Measurements from ENCODE around the gene DEPDC1.

Gene DEPDC1

DNA sequence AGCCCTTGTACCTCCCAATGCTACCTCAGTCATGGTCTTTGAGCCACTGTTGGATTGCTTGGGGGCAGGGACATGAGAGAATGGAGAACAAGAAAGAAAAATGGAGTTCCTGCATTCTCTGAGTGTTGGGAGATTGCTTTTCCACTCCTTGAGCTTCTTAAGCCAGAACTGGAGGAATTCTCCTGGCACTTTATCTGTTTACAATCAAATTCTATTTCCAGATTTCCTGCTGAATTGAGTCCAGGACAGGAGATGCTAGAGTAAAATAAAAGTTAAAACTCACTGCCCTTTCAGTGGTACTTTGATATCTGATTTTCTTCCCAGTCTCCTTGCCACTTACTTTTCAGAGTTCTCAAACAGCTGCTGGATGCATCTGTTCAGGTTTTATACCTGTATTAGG lies 24.4 kb upstream of the DEPDC1 start:
- H3K4me3 ChIP-seq (ENCODE audit: control insufficient read depth, low read depth, low read length), result no peak overlapping the region
- no peak for DNase-seq (ENCODE audit: low read depth)
- TF ChIP-seq, protein P1, sequence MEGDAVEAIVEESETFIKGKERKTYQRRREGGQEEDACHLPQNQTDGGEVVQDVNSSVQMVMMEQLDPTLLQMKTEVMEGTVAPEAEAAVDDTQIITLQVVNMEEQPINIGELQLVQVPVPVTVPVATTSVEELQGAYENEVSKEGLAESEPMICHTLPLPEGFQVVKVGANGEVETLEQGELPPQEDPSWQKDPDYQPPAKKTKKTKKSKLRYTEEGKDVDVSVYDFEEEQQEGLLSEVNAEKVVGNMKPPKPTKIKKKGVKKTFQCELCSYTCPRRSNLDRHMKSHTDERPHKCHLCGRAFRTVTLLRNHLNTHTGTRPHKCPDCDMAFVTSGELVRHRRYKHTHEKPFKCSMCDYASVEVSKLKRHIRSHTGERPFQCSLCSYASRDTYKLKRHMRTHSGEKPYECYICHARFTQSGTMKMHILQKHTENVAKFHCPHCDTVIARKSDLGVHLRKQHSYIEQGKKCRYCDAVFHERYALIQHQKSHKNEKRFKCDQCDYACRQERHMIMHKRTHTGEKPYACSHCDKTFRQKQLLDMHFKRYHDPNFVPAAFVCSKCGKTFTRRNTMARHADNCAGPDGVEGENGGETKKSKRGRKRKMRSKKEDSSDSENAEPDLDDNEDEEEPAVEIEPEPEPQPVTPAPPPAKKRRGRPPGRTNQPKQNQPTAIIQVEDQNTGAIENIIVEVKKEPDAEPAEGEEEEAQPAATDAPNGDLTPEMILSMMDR (conservative IDR thresholded peaks at IDR 0.05; ENCODE audit: control insufficient read depth, insufficient read depth, low read depth, low read length), result no peak

GRCh38 chr1:68516066-68516465 lies 19.2 kb upstream of the DEPDC1 start:
- no peak overlapping the region for H3K4me3 ChIP-seq (ENCODE audit: control insufficient read depth, low read depth, low read length)
- peak; percentile 21 for DNase-seq (ENCODE audit: low read depth)
- TF ChIP-seq, protein P1 (conservative IDR thresholded peaks at IDR 0.05; ENCODE audit: control insufficient read depth, insufficient read depth, low read depth, low read length), result no peak

DNA sequence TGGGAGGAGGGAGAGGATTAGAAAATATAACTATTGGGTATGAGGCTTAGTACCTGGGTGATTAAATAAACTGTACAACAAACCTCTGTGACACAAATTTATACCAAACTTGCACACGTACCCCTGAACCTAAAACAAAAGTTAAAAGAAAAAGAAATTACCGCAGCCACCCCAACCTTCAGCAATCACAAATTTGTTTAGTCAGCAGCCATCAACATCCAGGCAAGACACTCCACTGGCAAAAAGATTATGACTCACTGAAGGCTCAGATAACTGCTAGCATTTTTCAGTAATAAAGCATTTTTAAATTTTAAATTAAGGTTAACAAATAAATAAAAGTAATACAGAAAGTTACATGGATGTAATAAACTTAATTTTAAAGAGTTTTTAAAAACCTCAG lies 14.4 kb upstream of the DEPDC1 start:
- no peak for DNase-seq (ENCODE audit: low read depth)
- TF ChIP-seq, protein P1 (conservative IDR thresholded peaks at IDR 0.05; ENCODE audit: control insufficient read depth, insufficient read depth, low read depth, low read length), result no peak
- H3K4me3 ChIP-seq (ENCODE audit: control insufficient read depth, low read depth, low read length), result no peak overlapping the region

GRCh38 chr1:68506386-68506785 lies 9.5 kb upstream of the DEPDC1 start:
- H3K4me3 ChIP-seq (ENCODE audit: control insufficient read depth, low read depth, low read length), result no peak overlapping the region
- TF ChIP-seq, protein P1 (conservative IDR thresholded peaks at IDR 0.05; ENCODE audit: control insufficient read depth, insufficient read depth, low read depth, low read length), result no peak
- no peak for DNase-seq (ENCODE audit: low read depth)

- TF ChIP-seq, protein P1 (conservative IDR thresholded peaks at IDR 0.05; ENCODE audit: control insufficient read depth, insufficient read depth, low read depth, low read length), result no peak
- no peak overlapping the region for H3K4me3 ChIP-seq (ENCODE audit: control insufficient read depth, low read depth, low read length)
- DNase-seq (ENCODE audit: low read depth), result no peak
Observed at GRCh38 chr1:68503085-68503484, 6.2 kb upstream of the DEPDC1 start.

DNA sequence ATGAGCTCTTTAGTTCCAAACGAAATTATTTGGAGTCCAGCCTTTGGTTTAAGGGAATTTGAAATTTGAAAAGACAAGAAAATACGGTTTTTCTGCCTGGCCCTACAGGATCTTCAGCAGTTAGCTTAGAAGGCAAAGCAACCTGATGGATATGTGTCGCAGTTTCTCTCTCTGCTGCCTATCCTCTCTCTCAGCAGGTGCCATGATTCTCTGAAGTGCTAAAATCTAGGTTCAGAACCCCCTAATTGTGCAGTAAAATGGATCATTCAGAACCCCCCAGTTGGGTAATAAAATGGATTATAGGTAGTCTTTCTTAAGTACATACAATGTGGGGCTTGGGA lies 446 bp upstream of the DEPDC1 start:
- no peak for DNase-seq (ENCODE audit: low read depth)
- H3K4me3 ChIP-seq (ENCODE audit: control insufficient read depth, low read depth, low read length), result peak overlapping the region; percentile 51
- TF ChIP-seq, protein P1 (conservative IDR thresholded peaks at IDR 0.05; ENCODE audit: control insufficient read depth, insufficient read depth, low read depth, low read length), result no peak

DNA sequence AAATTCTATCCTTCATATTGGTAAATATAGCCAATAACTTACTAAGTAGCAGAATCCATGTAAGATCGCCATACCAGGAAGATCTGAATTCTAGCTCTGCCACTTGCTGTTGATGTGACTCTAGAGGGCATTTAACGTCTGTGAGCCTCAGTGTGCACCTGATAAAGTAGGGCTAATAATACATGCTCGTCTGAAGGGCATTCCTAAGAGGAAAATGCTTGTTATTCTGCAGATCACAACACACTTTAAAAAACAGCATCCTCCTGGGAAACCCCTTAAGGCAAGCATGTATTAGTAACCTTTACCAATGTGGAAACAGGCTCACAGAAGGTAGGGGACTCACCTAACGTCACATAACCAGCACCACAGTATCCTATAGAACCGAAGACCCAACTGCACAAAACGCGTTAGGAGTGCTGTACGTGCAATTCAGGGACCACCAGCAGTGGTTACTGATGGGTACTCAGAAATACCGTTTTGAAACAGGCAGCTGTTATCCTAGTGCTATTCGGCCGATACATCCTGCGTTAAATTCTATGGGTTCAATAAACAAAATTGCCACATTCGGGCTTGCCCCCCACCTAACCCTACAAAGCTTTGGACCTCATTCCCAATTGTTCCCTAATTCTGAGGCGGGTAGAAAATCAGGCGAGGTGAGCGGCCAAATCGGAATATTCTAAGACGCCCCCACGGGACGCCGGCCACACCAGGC lies 758 bp downstream of the DEPDC1 start:
- DNase-seq (ENCODE audit: low read depth), result no peak
- TF ChIP-seq, protein P1 (conservative IDR thresholded peaks at IDR 0.05; ENCODE audit: control insufficient read depth, insufficient read depth, low read depth, low read length), result no peak
- peak overlapping the region; percentile 98 for H3K4me3 ChIP-seq (ENCODE audit: control insufficient read depth, low read depth, low read length)

Data from fibroblast of mammary gland (primary cell).